Astrocyte (in vitro differentiated cells and primary cell): Measurements from ENCODE around the gene FBXL19.

Experiments used
- CTCF ChIP-seq: IDR thresholded peaks from 2 replicates; pipeline ENCODE4 v1.5.1; 2011; ENCODE audit warnings: low read depth, mild to moderate bottlenecking, inconsistent platforms, low read length, moderate library complexity; ENCODE audit not compliant: insufficient read depth
- EZH2 ChIP-seq: IDR thresholded peaks from 2 replicates; pipeline ENCODE4 v1.6.1; 2012; ENCODE audit warnings: mild to moderate bottlenecking, low read length, inconsistent platforms; ENCODE audit not compliant: insufficient read depth

GRCh38 chr16:30925995-30926811, 2.8 kb downstream of the FBXL19 start:
- TF ChIP-seq CTCF (no peak), EZH2 (no peak)
